HFFc6 (cell line): ENCODE data around the gene ATXN10. TPM values are rescaled to one million over a fixed set of nuclear protein-coding genes. Genes with fewer than 3 reads are reported as not detected.
"Not testable (repeated sequence)": the region's sequence is repeated elsewhere in the genome, so short reads cannot be mapped to it uniquely, and the experiment has no call there.

ENCODE experiments used
- DNase-seq: peaks from one replicate; pipeline ENCODE4 v3.0.0-alpha.2; 2018
- H3K27ac Mint-ChIP-seq: 2 replicates; pipeline ENCODE4 v1.8.0; 2020; ENCODE audit warnings: mild to moderate bottlenecking, mixed read lengths
- H3K27me3 Mint-ChIP-seq: 2 replicates; pipeline ENCODE4 v1.8.0; 2021; ENCODE audit warnings: mild to moderate bottlenecking, moderate library complexity, mixed read lengths; ENCODE audit not compliant: insufficient read depth
- H3K36me3 Mint-ChIP-seq: 2 replicates; pipeline ENCODE4 v1.8.0; 2021; ENCODE audit warnings: low read depth, mixed read lengths
- H3K4me1 Mint-ChIP-seq: 2 replicates; pipeline ENCODE4 v1.8.0; 2020; ENCODE audit warnings: low read depth, mixed read lengths
- H3K4me3 Mint-ChIP-seq: 2 replicates; pipeline ENCODE4 v1.8.0; 2020; ENCODE audit warnings: mild to moderate bottlenecking, moderate library complexity, mixed read lengths
- H3K9me3 Mint-ChIP-seq: 2 replicates; pipeline ENCODE4 v1.8.0; 2020; ENCODE audit warnings: mild to moderate bottlenecking, mixed read lengths
- total RNA-seq, 6 experiments: library from RNA; stranded (reverse); fragmentation: NEBNext Ultra II Directional; extraction: Animal tissue kit (Norgen Biotek cat#: 25700); gene quantifications; 2 replicates in 1 of 6; 3 replicates in 5 of 6; pipeline ENCODE4 v1.2.3, GENCODE V29; 2021
- TF ChIP-seq, protein P1 (sequence below): fragments of 200-600 bp; sonication (generic); IDR thresholded peaks from 2 replicates; pipeline ENCODE4 v1.5.0; 2021; ENCODE audit warnings: antibody characterized with exemption, mild to moderate bottlenecking

ATXN10 gene
- total RNA-seq, 6 experiments from 2014 or later, result 287 to 426 (median 370) TPM

- Mint-ChIP-seq H3K36me3 (peaks cover 22% of the 10 kb centered on the region), H3K4me1 (peaks cover 18% of the 10 kb centered on the region), H3K27ac (no peak overlapping the region), H3K4me3 (peak overlapping the region; percentile 58), H3K27me3 (no peaks in the 10 kb centered on the region), H3K9me3 (no peaks in the 10 kb centered on the region)
- peak; percentile 72 for DNase-seq
- TF ChIP-seq, protein P1, sequence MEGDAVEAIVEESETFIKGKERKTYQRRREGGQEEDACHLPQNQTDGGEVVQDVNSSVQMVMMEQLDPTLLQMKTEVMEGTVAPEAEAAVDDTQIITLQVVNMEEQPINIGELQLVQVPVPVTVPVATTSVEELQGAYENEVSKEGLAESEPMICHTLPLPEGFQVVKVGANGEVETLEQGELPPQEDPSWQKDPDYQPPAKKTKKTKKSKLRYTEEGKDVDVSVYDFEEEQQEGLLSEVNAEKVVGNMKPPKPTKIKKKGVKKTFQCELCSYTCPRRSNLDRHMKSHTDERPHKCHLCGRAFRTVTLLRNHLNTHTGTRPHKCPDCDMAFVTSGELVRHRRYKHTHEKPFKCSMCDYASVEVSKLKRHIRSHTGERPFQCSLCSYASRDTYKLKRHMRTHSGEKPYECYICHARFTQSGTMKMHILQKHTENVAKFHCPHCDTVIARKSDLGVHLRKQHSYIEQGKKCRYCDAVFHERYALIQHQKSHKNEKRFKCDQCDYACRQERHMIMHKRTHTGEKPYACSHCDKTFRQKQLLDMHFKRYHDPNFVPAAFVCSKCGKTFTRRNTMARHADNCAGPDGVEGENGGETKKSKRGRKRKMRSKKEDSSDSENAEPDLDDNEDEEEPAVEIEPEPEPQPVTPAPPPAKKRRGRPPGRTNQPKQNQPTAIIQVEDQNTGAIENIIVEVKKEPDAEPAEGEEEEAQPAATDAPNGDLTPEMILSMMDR, result no peak
Observed at GRCh38 chr22:45678961-45679912, 7.6 kb downstream of the ATXN10 start.

DNA sequence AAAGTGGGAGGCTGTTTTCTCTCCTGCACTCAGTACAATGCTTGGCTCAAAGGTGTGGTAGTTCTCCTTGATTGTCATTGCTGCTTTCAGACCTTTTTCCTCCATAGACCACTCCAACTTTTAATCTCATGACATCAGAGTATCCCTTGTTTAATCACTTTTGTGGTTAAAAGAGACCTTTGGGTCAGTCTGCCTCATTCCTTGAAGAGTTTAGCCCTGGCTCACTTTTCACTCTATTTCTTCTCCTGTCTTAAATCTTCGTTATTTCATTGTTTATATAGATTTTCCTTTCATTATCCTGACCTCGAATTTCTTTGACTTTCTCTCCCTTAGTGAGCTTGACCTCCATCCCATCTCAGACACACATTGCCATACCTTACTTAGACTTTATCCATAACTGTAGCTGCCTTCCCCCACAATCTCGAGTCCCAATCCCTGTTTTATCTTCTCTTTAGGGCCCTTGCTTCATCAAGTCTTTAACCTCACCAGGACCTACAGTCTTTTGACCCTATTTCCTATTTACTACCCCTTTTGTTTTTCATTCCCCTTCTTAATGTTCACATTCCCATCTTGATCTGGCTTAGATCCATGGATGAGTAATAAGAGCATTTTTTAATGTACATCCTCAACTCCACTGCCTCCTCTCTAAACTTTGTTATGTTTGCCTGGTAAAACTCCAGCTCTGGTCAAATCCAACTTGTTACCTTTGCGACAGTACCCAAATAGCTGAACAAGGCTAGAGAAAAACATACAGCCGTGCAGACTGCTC is 9.5 kb downstream of the ATXN10 start:
- no peaks in the 10 kb centered on the region for H3K27me3 Mint-ChIP-seq
- DNase-seq, result peak; percentile 80
- no peak overlapping the region for H3K4me3 Mint-ChIP-seq
- H3K9me3 Mint-ChIP-seq, result no peaks in the 10 kb centered on the region
- H3K27ac Mint-ChIP-seq, result no peak overlapping the region
- H3K4me1 Mint-ChIP-seq, result no peaks in the 10 kb centered on the region; the same call in 1 of the 2 replicates
- H3K36me3 Mint-ChIP-seq, result peaks cover 6% of the 10 kb centered on the region; the same call in 1 of the 2 replicates
- TF ChIP-seq, protein P1, result no peak

GRCh38 chr22:45682064-45682463 is 10.4 kb downstream of the ATXN10 start:
- H3K36me3 Mint-ChIP-seq, result peaks cover 6% of the 10 kb centered on the region
- TF ChIP-seq, protein P1, result no peak
- no peaks in the 10 kb centered on the region for H3K27me3 Mint-ChIP-seq
- no peak overlapping the region for H3K4me3 Mint-ChIP-seq
- no peaks in the 10 kb centered on the region for H3K4me1 Mint-ChIP-seq
- DNase-seq, result no peak
- H3K27ac Mint-ChIP-seq, result no peak overlapping the region
- H3K9me3 Mint-ChIP-seq, result no peaks in the 10 kb centered on the region

- DNase-seq, H3K4me3 Mint-ChIP-seq, H3K36me3 Mint-ChIP-seq, H3K27me3 Mint-ChIP-seq, H3K27ac Mint-ChIP-seq, H3K4me1 Mint-ChIP-seq, H3K9me3 Mint-ChIP-seq: not testable (repeated sequence)
Observed at GRCh38 chr22:45682773-45683172, 11.1 kb downstream of the ATXN10 start.

DNA sequence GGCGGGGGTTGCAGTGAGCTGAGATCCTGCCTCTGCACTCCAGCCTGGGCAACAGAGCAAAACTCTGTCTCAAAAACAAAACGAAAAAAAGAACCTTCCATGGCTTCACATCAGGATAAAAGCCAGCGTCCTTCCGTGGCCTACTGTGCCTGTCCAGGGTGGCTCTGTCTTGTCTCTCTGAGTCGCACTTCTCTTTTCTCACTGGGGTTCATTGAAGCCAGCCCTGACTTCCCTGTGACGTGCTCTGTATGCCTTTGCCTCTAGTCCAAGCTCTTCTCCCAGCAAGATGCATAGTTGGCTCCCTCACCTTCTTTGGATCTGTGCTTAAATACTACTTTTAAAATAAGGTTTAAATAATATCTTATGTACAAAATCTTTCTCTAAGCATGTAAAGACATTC is 11.6 kb downstream of the ATXN10 start:
- Mint-ChIP-seq H3K4me1 (no peaks in the 10 kb centered on the region), H3K27ac (no peak overlapping the region), H3K4me3 (no peak overlapping the region), H3K36me3 (peaks cover 13% of the 10 kb centered on the region), H3K9me3 (no peaks in the 10 kb centered on the region), H3K27me3 (no peaks in the 10 kb centered on the region)
- TF ChIP-seq, protein P1, result no peak
- no peak for DNase-seq

DNA sequence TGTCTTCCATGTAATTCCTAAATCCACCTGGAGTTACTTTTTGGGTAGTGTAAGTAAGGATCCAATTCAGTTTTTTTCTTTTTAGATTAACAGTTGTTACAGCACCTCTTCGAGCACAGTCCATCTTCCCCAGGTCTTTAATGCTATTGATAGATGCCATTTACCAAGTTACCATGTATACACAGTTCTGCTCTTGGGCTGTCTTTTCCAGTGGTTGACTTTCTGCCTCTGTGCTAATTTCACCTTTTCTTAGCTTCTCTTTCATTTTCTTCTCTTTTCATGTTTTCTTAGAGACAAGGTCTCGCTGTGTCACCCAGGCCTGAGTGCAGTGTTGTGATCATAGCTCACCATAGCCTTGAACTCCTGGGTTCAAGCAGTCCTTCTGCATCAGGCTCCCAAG is 12.0 kb downstream of the ATXN10 start:
- Mint-ChIP-seq H3K27me3 (no peaks in the 10 kb centered on the region), H3K4me1 (no peaks in the 10 kb centered on the region), H3K4me3 (no peak overlapping the region), H3K9me3 (no peaks in the 10 kb centered on the region), H3K27ac (no peak overlapping the region), H3K36me3 (peaks cover 16% of the 10 kb centered on the region)
- no peak for DNase-seq
- TF ChIP-seq, protein P1, result no peak
